ENCODE measurements around the gene C2CD4C.

DNA sequence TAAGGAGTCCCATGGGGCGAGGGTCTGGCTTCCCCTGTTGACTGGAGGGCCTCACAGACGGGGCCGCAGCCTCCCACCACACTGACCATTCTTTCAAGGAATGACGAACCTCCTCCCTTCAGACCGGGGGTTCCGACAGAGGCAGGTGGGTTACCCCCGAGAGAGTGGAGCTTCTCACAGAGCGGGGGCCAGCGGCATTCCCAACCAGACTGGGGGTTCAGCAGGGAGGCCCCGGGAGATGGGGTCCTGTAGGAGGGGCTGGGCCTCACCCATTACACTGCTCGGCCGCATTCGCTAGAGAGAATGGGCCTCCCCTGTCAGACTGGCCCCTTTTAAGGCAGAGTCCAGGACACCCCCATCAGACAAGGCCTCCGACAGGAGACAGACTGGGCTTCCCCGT is 15.6 kb upstream of the C2CD4C start:
- TF ChIP-seq POLR2A (IDR thresholded peaks at IDR 0.05) (no peak), EP300 (IDR thresholded peaks at IDR 0.05) (no peak)
- TF ChIP-seq, protein P1, sequence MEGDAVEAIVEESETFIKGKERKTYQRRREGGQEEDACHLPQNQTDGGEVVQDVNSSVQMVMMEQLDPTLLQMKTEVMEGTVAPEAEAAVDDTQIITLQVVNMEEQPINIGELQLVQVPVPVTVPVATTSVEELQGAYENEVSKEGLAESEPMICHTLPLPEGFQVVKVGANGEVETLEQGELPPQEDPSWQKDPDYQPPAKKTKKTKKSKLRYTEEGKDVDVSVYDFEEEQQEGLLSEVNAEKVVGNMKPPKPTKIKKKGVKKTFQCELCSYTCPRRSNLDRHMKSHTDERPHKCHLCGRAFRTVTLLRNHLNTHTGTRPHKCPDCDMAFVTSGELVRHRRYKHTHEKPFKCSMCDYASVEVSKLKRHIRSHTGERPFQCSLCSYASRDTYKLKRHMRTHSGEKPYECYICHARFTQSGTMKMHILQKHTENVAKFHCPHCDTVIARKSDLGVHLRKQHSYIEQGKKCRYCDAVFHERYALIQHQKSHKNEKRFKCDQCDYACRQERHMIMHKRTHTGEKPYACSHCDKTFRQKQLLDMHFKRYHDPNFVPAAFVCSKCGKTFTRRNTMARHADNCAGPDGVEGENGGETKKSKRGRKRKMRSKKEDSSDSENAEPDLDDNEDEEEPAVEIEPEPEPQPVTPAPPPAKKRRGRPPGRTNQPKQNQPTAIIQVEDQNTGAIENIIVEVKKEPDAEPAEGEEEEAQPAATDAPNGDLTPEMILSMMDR (IDR thresholded peaks at IDR 0.05) = no peak

Data from tibial nerve (tissue), 4 donors.